ENCODE results near the gene AP3D1.

The AP3D1 gene

GRCh38 chr19:2077833-2078619 is 73.3 kb downstream of the AP3D1 start:
- no peaks in the 10 kb centered on the region for H4K20me1 ChIP-seq (ENCODE audit: insufficient read depth)
- no peak for TF ChIP-seq CTCF (conservative IDR thresholded peaks at IDR 0.05; ENCODE audit: low read depth, low read length)
- H3K27ac ChIP-seq: no peak overlapping the region
- H3K4me3 ChIP-seq (IDR thresholded peaks at IDR 0.05; ENCODE audit: insufficient read depth, low read depth, low read length): no peak overlapping the region
- H3K4me2 ChIP-seq: no peak overlapping the region
- no peaks in the 10 kb centered on the region for H3K27me3 ChIP-seq (ENCODE audit: insufficient read depth, low read depth)
- H3K79me2 ChIP-seq (ENCODE audit: insufficient read depth, low read depth): peaks cover 12% of the 10 kb centered on the region; the same call in 1 of the 2 replicates
- no peak overlapping the region for H2AFZ ChIP-seq (ENCODE audit: low read depth)
- peaks cover 4% of the 10 kb centered on the region for H3K4me1 ChIP-seq (ENCODE audit: low read depth, poor library complexity, severe bottlenecking)
- no peak overlapping the region for H3K9ac ChIP-seq
- H3K36me3 ChIP-seq (ENCODE audit: insufficient read depth): 0 out of 2 replicates have a peak, but pooled peaks cover 5% of the 10 kb centered on the region

GRCh38 chr19:2077398-2077797 is 74.0 kb downstream of the AP3D1 start:
- Histone ChIP-seq H3K27ac (no peak overlapping the region), H3K79me2 (ENCODE audit: insufficient read depth, low read depth) (peaks cover 12% of the 10 kb centered on the region; the same call in 1 of the 2 replicates), H4K20me1 (ENCODE audit: insufficient read depth) (no peaks in the 10 kb centered on the region), H3K4me3 (IDR thresholded peaks at IDR 0.05; ENCODE audit: insufficient read depth, low read depth, low read length) (no peak overlapping the region), H3K9ac (no peak overlapping the region), H3K36me3 (ENCODE audit: insufficient read depth) (0 out of 2 replicates have a peak, but pooled peaks cover 5% of the 10 kb centered on the region), H2AFZ (ENCODE audit: low read depth) (no peak overlapping the region), H3K4me1 (ENCODE audit: low read depth, poor library complexity, severe bottlenecking) (peaks cover 4% of the 10 kb centered on the region), H3K4me2 (no peak overlapping the region), H3K27me3 (ENCODE audit: insufficient read depth, low read depth) (no peaks in the 10 kb centered on the region)
- TF ChIP-seq CTCF (conservative IDR thresholded peaks at IDR 0.05; ENCODE audit: low read depth, low read length): no peak

GRCh38 chr19:2076526-2076944 is 74.8 kb downstream of the AP3D1 start:
- TF ChIP-seq CTCF (conservative IDR thresholded peaks at IDR 0.05; ENCODE audit: low read depth, low read length): no peak
- Histone ChIP-seq H3K79me2 (ENCODE audit: insufficient read depth, low read depth) (peaks cover 4% of the 10 kb centered on the region; the same call in 1 of the 2 replicates), H3K9ac (no peak overlapping the region), H3K4me2 (no peak overlapping the region), H3K4me1 (ENCODE audit: low read depth, poor library complexity, severe bottlenecking) (peaks cover 4% of the 10 kb centered on the region), H3K27me3 (ENCODE audit: insufficient read depth, low read depth) (no peaks in the 10 kb centered on the region), H3K27ac (no peak overlapping the region), H2AFZ (ENCODE audit: low read depth) (no peak overlapping the region), H4K20me1 (ENCODE audit: insufficient read depth) (no peaks in the 10 kb centered on the region), H3K4me3 (IDR thresholded peaks at IDR 0.05; ENCODE audit: insufficient read depth, low read depth, low read length) (no peak overlapping the region), H3K36me3 (ENCODE audit: insufficient read depth) (0 out of 2 replicates have a peak, but pooled peaks cover 5% of the 10 kb centered on the region)

- Histone ChIP-seq H3K4me1 (ENCODE audit: low read depth, poor library complexity, severe bottlenecking) (no peaks in the 10 kb centered on the region), H3K79me2 (ENCODE audit: insufficient read depth, low read depth) (no peaks in the 10 kb centered on the region), H3K4me3 (IDR thresholded peaks at IDR 0.05; ENCODE audit: insufficient read depth, low read depth, low read length) (no peak overlapping the region), H2AFZ (ENCODE audit: low read depth) (no peak overlapping the region), H3K27me3 (ENCODE audit: insufficient read depth, low read depth) (no peaks in the 10 kb centered on the region), H3K27ac (no peak overlapping the region), H3K36me3 (ENCODE audit: insufficient read depth) (0 out of 2 replicates have a peak, but pooled peaks cover 2% of the 10 kb centered on the region), H3K4me2 (no peak overlapping the region), H4K20me1 (ENCODE audit: insufficient read depth) (no peaks in the 10 kb centered on the region), H3K9ac (no peak overlapping the region)
- TF ChIP-seq CTCF (conservative IDR thresholded peaks at IDR 0.05; ENCODE audit: low read depth, low read length): no peak
Observed at GRCh38 chr19:2072757-2073551, 78.4 kb downstream of the AP3D1 start.
